HG02623 (cell line): ENCODE measurements around the gene POLR1E.
"Not testable (repeated sequence)": the region's sequence is repeated elsewhere in the genome, so short reads cannot be mapped to it uniquely, and the experiment has no call there.

Experiments used
- ATAC-seq: cut with Tn5 transposase; IDR thresholded peaks from one replicate; pipeline ENCODE4 v1.9.1; 2021; ENCODE audit warnings: moderate library complexity; ENCODE audit not compliant: unreplicated experiment

The POLR1E gene

DNA sequence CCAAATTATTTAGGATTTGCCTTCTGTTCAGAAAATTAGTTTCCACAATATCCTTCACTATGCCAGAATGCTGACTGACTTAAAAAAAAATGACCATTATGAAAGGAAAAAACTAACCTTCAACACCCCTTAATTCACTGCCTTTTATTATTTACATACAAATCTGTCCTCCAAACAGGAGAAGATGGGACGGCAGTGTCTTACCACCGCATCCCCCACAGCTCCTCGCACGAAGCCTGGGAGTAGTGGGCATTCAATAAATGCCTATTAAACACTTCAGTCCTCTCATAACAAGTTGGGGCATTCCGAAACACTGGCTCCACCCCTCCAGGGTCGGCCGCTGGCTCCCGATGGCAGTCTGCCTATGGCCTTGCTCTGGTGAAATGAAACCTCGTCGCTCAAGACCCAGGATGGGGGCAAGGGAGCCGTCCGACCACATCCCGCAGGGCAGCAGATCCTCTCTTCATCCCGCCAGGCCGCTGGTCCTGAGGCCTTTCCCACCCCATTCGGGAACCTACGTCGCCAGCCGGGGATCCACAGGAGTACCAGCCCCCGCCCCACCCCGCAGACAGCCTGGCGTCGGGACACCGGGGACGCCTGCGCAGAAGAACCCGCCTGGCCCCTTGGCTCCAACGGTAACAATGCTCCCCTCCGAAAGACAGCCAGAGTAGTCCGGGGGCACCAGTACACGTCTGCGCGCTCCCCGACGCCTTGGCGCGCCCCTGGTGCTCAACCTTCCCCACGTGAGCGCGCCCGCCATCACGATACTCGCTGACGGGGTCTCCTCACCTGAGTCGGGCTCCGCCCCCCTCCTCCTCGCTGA, 21.1 kb upstream of the POLR1E start:
- ATAC-seq = peak; percentile 35

- ATAC-seq = peak; percentile 76
Measured at GRCh38 chr9:37465249-37466036, 20.3 kb upstream of the POLR1E start, which contains the start of gene ZBTB5. TSS of gene ZBTB5 (minus strand) at chr9:37465450. CDS start at chr9:37442551, 22,899 bp downstream.

- ATAC-seq = no peak
Measured at GRCh38 chr9:37466037-37466709, 19.6 kb upstream of the POLR1E start.

DNA sequence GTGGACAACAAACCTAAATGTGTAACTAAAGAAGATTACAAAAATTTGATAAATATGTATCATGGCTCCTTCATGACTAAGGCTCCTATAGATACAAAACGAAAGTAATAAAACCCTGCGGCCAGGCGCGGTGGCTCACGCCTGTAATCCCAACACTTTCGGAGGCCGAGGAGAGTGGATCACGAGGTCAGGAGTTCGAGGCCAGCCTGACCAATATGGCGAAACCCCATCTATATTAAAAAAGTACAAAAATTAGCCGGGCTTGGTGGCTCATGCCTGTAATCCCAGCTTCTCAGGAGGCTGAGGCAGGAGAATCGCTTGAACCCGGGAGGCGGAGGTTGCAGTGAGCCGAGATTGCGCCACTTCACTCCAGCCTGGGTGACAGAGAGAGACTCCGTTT, 18.2 kb upstream of the POLR1E start:
- not testable (repeated sequence) for ATAC-seq

GRCh38 chr9:37468620-37469019, 17.1 kb upstream of the POLR1E start:
- no peak for ATAC-seq

- ATAC-seq = no peak
Measured at GRCh38 chr9:37471942-37472684, 13.6 kb upstream of the POLR1E start.

DNA sequence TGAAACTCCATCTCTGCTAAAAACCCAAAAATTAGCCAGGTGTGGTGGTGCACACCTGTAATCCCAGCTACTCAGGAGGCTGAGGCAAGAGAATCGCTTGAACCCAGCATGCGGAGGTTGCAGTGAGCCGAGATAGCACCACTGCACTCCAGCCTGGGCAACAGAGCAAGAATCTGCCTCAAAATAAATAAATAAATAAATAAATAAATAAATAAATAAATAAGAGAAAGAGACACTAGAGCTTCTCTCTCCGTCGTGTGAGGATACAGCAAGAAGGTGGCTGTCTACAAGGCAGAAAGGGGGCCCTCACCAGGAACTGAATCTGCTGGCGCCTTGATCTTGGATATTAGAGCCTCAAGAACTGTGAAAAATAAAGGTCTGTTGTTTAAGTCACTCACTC, 11.8 kb upstream of the POLR1E start:
- not testable (repeated sequence) for ATAC-seq

GRCh38 chr9:37474438-37474837, 11.3 kb upstream of the POLR1E start:
- ATAC-seq = no peak

DNA sequence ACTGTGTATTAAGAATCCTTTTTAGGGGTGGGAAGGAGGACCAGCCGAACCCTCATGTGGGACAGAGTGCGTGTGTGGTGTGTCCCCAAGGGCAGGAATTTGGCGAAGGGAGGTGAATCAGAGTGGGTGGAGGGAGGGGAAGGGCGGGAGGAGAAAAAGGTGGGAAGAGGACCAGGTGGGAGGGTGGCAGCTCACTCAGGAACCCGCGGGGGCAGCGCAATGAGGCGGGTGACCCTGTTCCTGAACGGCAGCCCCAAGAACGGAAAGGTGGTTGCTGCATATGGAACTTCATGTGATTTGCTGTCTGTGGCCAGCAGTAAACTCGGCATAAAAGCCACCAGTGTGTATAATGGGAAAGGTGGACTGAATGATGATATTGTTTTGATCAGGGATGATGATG, 8.8 kb upstream of the POLR1E start:
- no peak for ATAC-seq

GRCh38 chr9:37477443-37477842, 8.3 kb upstream of the POLR1E start:
- ATAC-seq = not testable (repeated sequence)

GRCh38 chr9:37477987-37478619, 7.6 kb upstream of the POLR1E start:
- not testable (repeated sequence) for ATAC-seq

- no peak for ATAC-seq
Measured at GRCh38 chr9:37480759-37481158, 5.0 kb upstream of the POLR1E start.

GRCh38 chr9:37486256-37486615, 488 bp downstream of the POLR1E start:
- ATAC-seq = no peak

DNA sequence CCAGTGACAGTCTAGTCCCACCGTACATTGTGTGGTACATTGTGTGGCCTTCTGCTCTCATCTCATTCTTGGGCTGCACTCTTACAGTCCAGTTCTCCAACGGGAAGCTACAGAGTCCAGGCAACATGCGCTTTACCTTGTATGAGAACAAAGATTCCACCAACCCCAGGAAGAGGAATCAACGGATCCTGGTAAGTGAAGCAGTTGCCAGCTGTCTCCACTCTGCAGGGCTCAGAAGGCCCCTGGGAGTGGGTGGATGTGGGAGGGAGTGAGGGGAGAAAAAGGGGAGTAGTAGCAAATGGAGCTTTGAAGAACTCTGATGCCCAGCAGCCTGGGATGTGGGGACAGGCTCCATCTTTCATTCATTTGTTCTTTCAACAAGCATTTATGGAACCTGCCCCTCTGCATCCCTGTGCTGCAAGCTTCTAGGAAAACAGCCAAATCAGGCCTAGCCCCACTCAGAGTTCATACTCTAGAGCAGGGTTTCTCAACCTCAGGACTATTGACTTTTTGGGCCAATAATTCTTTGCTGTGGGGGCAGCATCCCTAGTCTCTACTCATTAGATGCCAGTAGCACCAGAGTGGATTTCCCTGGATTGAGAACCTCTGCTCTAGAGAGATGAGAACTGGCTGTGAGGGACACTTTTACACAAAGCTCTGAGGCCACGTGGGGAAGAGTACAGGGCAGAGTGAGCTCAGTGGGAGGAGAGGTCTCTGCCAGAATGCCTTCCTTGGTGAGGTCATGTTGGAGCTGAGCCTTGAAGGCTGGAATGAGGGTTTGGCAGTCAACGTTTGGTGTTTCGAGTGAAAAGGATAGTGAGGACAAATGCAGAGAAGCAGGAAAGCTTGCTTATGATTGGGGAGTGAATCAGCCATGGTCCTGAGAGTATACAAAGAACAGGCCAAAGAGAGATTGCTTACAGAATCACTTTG, 1.1 kb downstream of the POLR1E start:
- no peak for ATAC-seq

- no peak for ATAC-seq
Measured at GRCh38 chr9:37491939-37492338, 6.2 kb downstream of the POLR1E start.

- ATAC-seq = no peak
Measured at GRCh38 chr9:37495571-37495970, 9.8 kb downstream of the POLR1E start.

DNA sequence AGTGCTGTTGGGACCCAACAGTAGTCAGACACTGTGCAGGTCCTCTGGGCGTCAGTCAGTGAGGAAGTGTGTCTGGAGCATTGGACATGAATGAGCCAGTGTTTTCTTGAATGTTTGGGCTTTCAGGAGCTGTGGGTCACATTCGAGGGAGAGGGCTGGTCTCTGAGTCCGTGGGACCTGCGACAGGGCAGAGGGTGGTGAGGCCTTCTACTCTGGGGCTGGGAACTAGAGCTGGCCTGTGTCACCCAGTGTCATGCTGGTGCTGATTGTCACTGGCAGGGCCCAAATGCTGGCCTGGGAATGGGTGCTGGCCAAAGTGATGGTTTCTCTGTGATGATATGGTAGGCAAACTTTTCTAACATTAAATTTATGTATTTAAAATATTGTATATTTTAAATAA, 10.3 kb downstream of the POLR1E start:
- no peak for ATAC-seq

GRCh38 chr9:37497320-37497719, 11.6 kb downstream of the POLR1E start:
- no peak for ATAC-seq

DNA sequence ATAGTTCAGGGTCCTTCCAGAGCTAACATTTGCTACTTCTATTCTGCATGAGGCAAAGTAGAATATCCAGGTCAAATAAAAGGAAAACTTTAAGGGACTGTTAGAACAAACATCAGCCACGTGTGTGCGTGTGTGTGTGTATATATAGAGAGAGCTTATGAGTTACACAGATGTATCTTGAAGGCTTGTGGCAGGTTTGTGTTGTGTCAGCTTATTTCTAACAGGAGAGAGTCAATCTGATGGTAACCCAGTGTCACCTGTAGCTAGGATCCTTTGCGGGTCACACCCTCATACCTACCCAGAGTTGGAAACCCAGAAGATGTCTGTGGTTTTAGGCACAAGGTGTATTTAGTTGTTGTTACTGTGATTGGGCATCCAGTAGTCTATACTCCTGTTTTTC, 12.7 kb downstream of the POLR1E start:
- no peak for ATAC-seq
